LNCaP clone FGC (cell line): ENCODE measurements around the gene RADX.
A peak's percentile ranks its signal among the peaks of the same experiment; 100 is the strongest.

Experiments
- DNase-seq: peaks from one replicate; pipeline ENCODE4 v3.0.0-alpha.2; 2011; ENCODE audit warnings: low read depth
- H3K4me3 ChIP-seq: 2 replicates; pipeline ENCODE4 v1.5.1; 2011; ENCODE audit warnings: mild to moderate bottlenecking, low read depth, low read length, control low read depth
- CTCF ChIP-seq: IDR thresholded peaks from 2 replicates; pipeline ENCODE4 v1.5.1; 2012; ENCODE audit warnings: mild to moderate bottlenecking; ENCODE audit not compliant: control insufficient read depth, insufficient read depth; ENCODE audit errors: extremely low read depth

The RADX gene

GRCh38 chrX:106726485-106727437 lies 115.0 kb downstream of the RADX start, which contains the start of gene RNF128:
Gene RNF128, plus strand, starts transcription at chrX:106726701. Its CDS starts 213 bp downstream, at chrX:106726914.
- TF ChIP-seq CTCF: no peak
- DNase-seq: peak; percentile 19

GRCh38 chrX:106728337-106728736 lies 116.6 kb downstream of the RADX start:
- no peak overlapping the region for H3K4me3 ChIP-seq
- TF ChIP-seq CTCF: no peak
- no peak for DNase-seq

More at GRCh38 chrX:106726485-106727437, 115.0 kb downstream of the RADX start, which contains the start of gene RNF128:
- H3K4me3 ChIP-seq: peak within 1 kb of the TSS; percentile 58
